Fibroblast of skin of back (primary cell): Measurements from ENCODE around the gene COL21A1. TPM values are rescaled to one million over a fixed set of nuclear protein-coding genes. Genes with fewer than 3 reads are reported as not detected.
"Not testable (repeated sequence)": the region's sequence is repeated elsewhere in the genome, so short reads cannot be mapped to it uniquely, and the experiment has no call there.

Experiments
- DNase-seq: peaks from one replicate; pipeline ENCODE4 v3.0.0-alpha.2; 2013
- polyA plus RNA-seq, 2 experiments: library from polyadenylated mRNA; unstranded; fragments of 120-200 nt; gene quantifications; one replicate each; pipeline ENCODE4 v1.2.1, GENCODE V29; 2013; ENCODE audit not compliant: insufficient read length in 2 of 2

The COL21A1 gene
- polyA plus RNA-seq (2013, experiment 1 of 2; ENCODE audit: insufficient read length), result 1.1 TPM
- polyA plus RNA-seq (2013, experiment 2 of 2; ENCODE audit: insufficient read length), result 2.3 TPM

GRCh38 chr6:56246881-56247653 lies at the start of gene COL21A1:
Gene COL21A1 (minus strand): TSS chr6:56247580. CDS start chr6:56182618, 64,962 bp downstream.
- peak; percentile 29 for DNase-seq

- DNase-seq, result no peak
These were observed 46.4 kb upstream of the COL21A1 start for GRCh38 chr6:56293781-56294180.

GRCh38 chr6:56292505-56293181 lies 45.3 kb upstream of the COL21A1 start:
- peak; percentile 64 for DNase-seq

GRCh38 chr6:56291302-56291917 lies 44.0 kb upstream of the COL21A1 start:
- no peak for DNase-seq

GRCh38 chr6:56289721-56290120 lies 42.3 kb upstream of the COL21A1 start:
- DNase-seq, result no peak

GRCh38 chr6:56288347-56288746 lies 41.0 kb upstream of the COL21A1 start:
- DNase-seq, result no peak

GRCh38 chr6:56282391-56282790 lies 35.0 kb upstream of the COL21A1 start:
- no peak for DNase-seq

GRCh38 chr6:56280126-56280525 lies 32.7 kb upstream of the COL21A1 start:
- DNase-seq, result no peak

GRCh38 chr6:56279331-56280080 lies 32.1 kb upstream of the COL21A1 start:
- DNase-seq, result no peak

- DNase-seq, result peak; percentile 24
These were observed 30.8 kb upstream of the COL21A1 start for GRCh38 chr6:56278171-56278591.

- DNase-seq, result no peak
These were observed 23.5 kb upstream of the COL21A1 start for GRCh38 chr6:56270812-56271441.

GRCh38 chr6:56268266-56268665 lies 20.9 kb upstream of the COL21A1 start:
- DNase-seq, result no peak

GRCh38 chr6:56266011-56266410 lies 18.6 kb upstream of the COL21A1 start:
- DNase-seq, result no peak

GRCh38 chr6:56263596-56264315 lies 16.4 kb upstream of the COL21A1 start:
- DNase-seq, result no peak

GRCh38 chr6:56260593-56260992 lies 13.2 kb upstream of the COL21A1 start:
- not testable (repeated sequence) for DNase-seq

- DNase-seq, result peak; percentile 76
These were observed 12.1 kb upstream of the COL21A1 start for GRCh38 chr6:56259234-56260077.

- peak; percentile 60 for DNase-seq
These were observed 8.0 kb upstream of the COL21A1 start for GRCh38 chr6:56255349-56255748.

GRCh38 chr6:56250266-56250665 lies 2.9 kb upstream of the COL21A1 start:
- no peak for DNase-seq

GRCh38 chr6:56247654-56248122 lies 308 bp upstream of the COL21A1 start:
- DNase-seq, result no peak

- DNase-seq, result no peak
These were observed 869 bp downstream of the COL21A1 start for GRCh38 chr6:56246541-56246880.
